Central memory CD8-positive, alpha-beta T cell (primary cell): ENCODE measurements around the gene DDX24.

ENCODE experiments used
- ATAC-seq: fragments of 150-1000 bp; cut with Tn5 transposase; replicated peaks from 2 replicates; pipeline ENCODE4 v1.10.0; 2022; ENCODE audit warnings: mild to moderate bottlenecking, moderate FRiP score, moderate number of reproducible peaks; ENCODE audit not compliant: poor library complexity, severe bottlenecking; ENCODE audit errors: extremely low read depth
- DNase-seq, 2 donors: peaks; one replicate each; pipeline ENCODE4 v3.0.0; 2021; ENCODE audit warnings: low spot score in 2 of 2
- H3K27ac Mint-ChIP-seq: one replicate; pipeline ENCODE4 v1.8.0; 2022; ENCODE audit warnings: low read depth, mild to moderate bottlenecking, moderate library complexity, mixed read lengths
- H3K27me3 Mint-ChIP-seq: one replicate; pipeline ENCODE4 v1.8.0; 2022; ENCODE audit warnings: mixed read lengths
- H3K36me3 Mint-ChIP-seq: one replicate; pipeline ENCODE4 v1.8.0; 2022; ENCODE audit warnings: mild to moderate bottlenecking, moderate library complexity, mixed read lengths; ENCODE audit not compliant: insufficient read depth
- H3K4me1 Mint-ChIP-seq: one replicate; pipeline ENCODE4 v1.8.0; 2022; ENCODE audit warnings: mixed read lengths
- H3K4me3 Mint-ChIP-seq: one replicate; pipeline ENCODE4 v1.8.0; 2022; ENCODE audit warnings: mild to moderate bottlenecking, moderate library complexity, mixed read lengths
- H3K9me3 Mint-ChIP-seq: one replicate; pipeline ENCODE4 v1.8.0; 2022; ENCODE audit warnings: mixed read lengths

Gene DDX24

GRCh38 chr14:94059998-94060397 lies 21.0 kb downstream of the DDX24 start:
- DNase-seq (no peak), ATAC-seq (no peak)
- Mint-ChIP-seq H3K27me3 (no peaks in the 10 kb centered on the region), H3K9me3 (no peaks in the 10 kb centered on the region), H3K4me3 (no peak overlapping the region), H3K36me3 (peaks cover 77% of the 10 kb centered on the region), H3K27ac (no peak overlapping the region), H3K4me1 (peaks cover 70% of the 10 kb centered on the region)

- no peak for ATAC-seq
- no peaks in the 10 kb centered on the region for H3K9me3 Mint-ChIP-seq
- no peaks in the 10 kb centered on the region for H3K27me3 Mint-ChIP-seq
- peaks cover 86% of the 10 kb centered on the region for H3K36me3 Mint-ChIP-seq
- peaks cover 69% of the 10 kb centered on the region for H3K4me1 Mint-ChIP-seq
- DNase-seq = no peak
- H3K4me3 Mint-ChIP-seq = no peak overlapping the region
- peak overlapping the region; percentile 1 for H3K27ac Mint-ChIP-seq
These were observed 22.3 kb downstream of the DDX24 start for GRCh38 chr14:94058674-94059138.

GRCh38 chr14:94058128-94058673 lies 22.8 kb downstream of the DDX24 start:
- Mint-ChIP-seq H3K4me1 (peaks cover 65% of the 10 kb centered on the region), H3K4me3 (no peak overlapping the region), H3K27ac (peak overlapping the region; percentile 1), H3K9me3 (no peaks in the 10 kb centered on the region), H3K27me3 (no peaks in the 10 kb centered on the region), H3K36me3 (peaks cover 87% of the 10 kb centered on the region)
- no peak for ATAC-seq
- DNase-seq = no peak

- Mint-ChIP-seq H3K27ac (no peak overlapping the region), H3K27me3 (no peaks in the 10 kb centered on the region), H3K4me3 (peak overlapping the region; percentile 33), H3K9me3 (no peaks in the 10 kb centered on the region), H3K36me3 (peaks cover 93% of the 10 kb centered on the region), H3K4me1 (peaks cover 51% of the 10 kb centered on the region)
- ATAC-seq (peak; percentile 42), DNase-seq (no peak)
These were observed 24.3 kb downstream of the DDX24 start for GRCh38 chr14:94056579-94057308.

GRCh38 chr14:94054936-94055335 lies 26.1 kb downstream of the DDX24 start:
- no peaks in the 10 kb centered on the region for H3K27me3 Mint-ChIP-seq
- H3K4me3 Mint-ChIP-seq = no peak overlapping the region
- peak overlapping the region; percentile 6 for H3K27ac Mint-ChIP-seq
- DNase-seq (no peak), ATAC-seq (no peak)
- H3K4me1 Mint-ChIP-seq = peaks cover 54% of the 10 kb centered on the region
- H3K9me3 Mint-ChIP-seq = no peaks in the 10 kb centered on the region
- H3K36me3 Mint-ChIP-seq = peaks cover 92% of the 10 kb centered on the region

GRCh38 chr14:94054401-94054800 lies 26.6 kb downstream of the DDX24 start:
- peaks cover 54% of the 10 kb centered on the region for H3K4me1 Mint-ChIP-seq
- ATAC-seq (peak; percentile 30), DNase-seq (no peak)
- no peaks in the 10 kb centered on the region for H3K27me3 Mint-ChIP-seq
- H3K36me3 Mint-ChIP-seq = peaks cover 92% of the 10 kb centered on the region
- H3K4me3 Mint-ChIP-seq = peak overlapping the region; percentile 19
- H3K9me3 Mint-ChIP-seq = no peaks in the 10 kb centered on the region
- peak overlapping the region; percentile 6 for H3K27ac Mint-ChIP-seq

- Mint-ChIP-seq H3K4me3 (no peak overlapping the region), H3K27ac (peak overlapping the region; percentile 22), H3K4me1 (peaks cover 44% of the 10 kb centered on the region), H3K9me3 (no peaks in the 10 kb centered on the region), H3K27me3 (no peaks in the 10 kb centered on the region), H3K36me3 (peaks cover 93% of the 10 kb centered on the region)
- ATAC-seq (no peak), DNase-seq (no peak)
These were observed 28.3 kb downstream of the DDX24 start for GRCh38 chr14:94052662-94053061.

GRCh38 chr14:94052199-94052598 lies 28.8 kb downstream of the DDX24 start:
- H3K9me3 Mint-ChIP-seq = no peaks in the 10 kb centered on the region

GRCh38 chr14:94051779-94052178 lies 29.2 kb downstream of the DDX24 start:
- H3K36me3 Mint-ChIP-seq = peaks cover 93% of the 10 kb centered on the region
- H3K27ac Mint-ChIP-seq = peak overlapping the region; percentile 19
- DNase-seq (no peak), ATAC-seq (no peak)
- H3K4me3 Mint-ChIP-seq = no peak overlapping the region
- H3K27me3 Mint-ChIP-seq = no peaks in the 10 kb centered on the region
- peaks cover 36% of the 10 kb centered on the region for H3K4me1 Mint-ChIP-seq
- no peaks in the 10 kb centered on the region for H3K9me3 Mint-ChIP-seq

More at GRCh38 chr14:94052199-94052598, 28.8 kb downstream of the DDX24 start:
- Mint-ChIP-seq H3K27ac (peak overlapping the region; percentile 22), H3K4me3 (no peak overlapping the region), H3K27me3 (no peaks in the 10 kb centered on the region), H3K36me3 (peaks cover 93% of the 10 kb centered on the region), H3K4me1 (peaks cover 40% of the 10 kb centered on the region)
- DNase-seq (no peak), ATAC-seq (no peak)

- H3K36me3 Mint-ChIP-seq = peaks cover 88% of the 10 kb centered on the region
- peaks cover 31% of the 10 kb centered on the region for H3K4me1 Mint-ChIP-seq
- ATAC-seq = no peak
- no peaks in the 10 kb centered on the region for H3K27me3 Mint-ChIP-seq
- no peaks in the 10 kb centered on the region for H3K9me3 Mint-ChIP-seq
- H3K27ac Mint-ChIP-seq = peak overlapping the region; percentile 19
- peak in 1 of 2 donors; percentile 2 for DNase-seq
- no peak overlapping the region for H3K4me3 Mint-ChIP-seq
These were observed 29.9 kb downstream of the DDX24 start for GRCh38 chr14:94051115-94051514.

- peak in 1 of 2 donors; percentile 10 for DNase-seq
- Mint-ChIP-seq H3K27me3 (no peaks in the 10 kb centered on the region), H3K9me3 (no peaks in the 10 kb centered on the region), H3K36me3 (peaks cover 86% of the 10 kb centered on the region), H3K27ac (peak overlapping the region; percentile 69), H3K4me3 (no peak overlapping the region), H3K4me1 (peaks cover 29% of the 10 kb centered on the region)
- no peak for ATAC-seq
These were observed 30.6 kb downstream of the DDX24 start for GRCh38 chr14:94050231-94050880.

GRCh38 chr14:94049625-94050023 lies 31.4 kb downstream of the DDX24 start:
- Mint-ChIP-seq H3K9me3 (no peaks in the 10 kb centered on the region), H3K4me1 (peaks cover 25% of the 10 kb centered on the region), H3K27me3 (no peaks in the 10 kb centered on the region), H3K27ac (peak overlapping the region; percentile 69), H3K4me3 (no peak overlapping the region), H3K36me3 (peaks cover 86% of the 10 kb centered on the region)
- ATAC-seq (no peak), DNase-seq (peak in 1 of 2 donors; percentile 9)
